Mesodermal cell (in vitro differentiated cells): ENCODE data around the gene JAK3.

Experiments used
- H3K27ac ChIP-seq: 2 replicates; pipeline ENCODE4 v1.7.0; 2013; ENCODE audit warnings: mild to moderate bottlenecking, low read depth, low read length, moderate library complexity; ENCODE audit not compliant: severe bottlenecking
- H3K36me3 ChIP-seq: 2 replicates; pipeline ENCODE4 v1.7.1; 2013; ENCODE audit warnings: mild to moderate bottlenecking, low read length, moderate library complexity; ENCODE audit not compliant: control insufficient read depth, insufficient read depth
- H3K4me1 ChIP-seq: one replicate; pipeline ENCODE4 v1.7.1; 2013; ENCODE audit warnings: mild to moderate bottlenecking, low read length; ENCODE audit not compliant: insufficient read depth, control insufficient read depth, poor library complexity, severe bottlenecking
- H3K4me3 ChIP-seq: 2 replicates; pipeline ENCODE4 v1.7.0; 2013; ENCODE audit warnings: low read length, control low read depth, mild to moderate bottlenecking; ENCODE audit not compliant: insufficient read depth, poor library complexity, severe bottlenecking; ENCODE audit errors: extremely low read depth
- H3K9me3 ChIP-seq: 2 replicates; pipeline ENCODE4 v1.7.1; 2013; ENCODE audit warnings: mild to moderate bottlenecking, low read length, moderate library complexity; ENCODE audit not compliant: control insufficient read depth
- WGBS, 2 experiments: methylation state at CpG; one replicate each; pipeline ENCODE4 v1.1.5; 2013; ENCODE audit warnings: missing lambda C conversion rate in 2 of 2; ENCODE audit not compliant: insufficient coverage in 2 of 2; 5-methylcytosine and 5-hydroxymethylcytosine counted together

Gene JAK3

DNA sequence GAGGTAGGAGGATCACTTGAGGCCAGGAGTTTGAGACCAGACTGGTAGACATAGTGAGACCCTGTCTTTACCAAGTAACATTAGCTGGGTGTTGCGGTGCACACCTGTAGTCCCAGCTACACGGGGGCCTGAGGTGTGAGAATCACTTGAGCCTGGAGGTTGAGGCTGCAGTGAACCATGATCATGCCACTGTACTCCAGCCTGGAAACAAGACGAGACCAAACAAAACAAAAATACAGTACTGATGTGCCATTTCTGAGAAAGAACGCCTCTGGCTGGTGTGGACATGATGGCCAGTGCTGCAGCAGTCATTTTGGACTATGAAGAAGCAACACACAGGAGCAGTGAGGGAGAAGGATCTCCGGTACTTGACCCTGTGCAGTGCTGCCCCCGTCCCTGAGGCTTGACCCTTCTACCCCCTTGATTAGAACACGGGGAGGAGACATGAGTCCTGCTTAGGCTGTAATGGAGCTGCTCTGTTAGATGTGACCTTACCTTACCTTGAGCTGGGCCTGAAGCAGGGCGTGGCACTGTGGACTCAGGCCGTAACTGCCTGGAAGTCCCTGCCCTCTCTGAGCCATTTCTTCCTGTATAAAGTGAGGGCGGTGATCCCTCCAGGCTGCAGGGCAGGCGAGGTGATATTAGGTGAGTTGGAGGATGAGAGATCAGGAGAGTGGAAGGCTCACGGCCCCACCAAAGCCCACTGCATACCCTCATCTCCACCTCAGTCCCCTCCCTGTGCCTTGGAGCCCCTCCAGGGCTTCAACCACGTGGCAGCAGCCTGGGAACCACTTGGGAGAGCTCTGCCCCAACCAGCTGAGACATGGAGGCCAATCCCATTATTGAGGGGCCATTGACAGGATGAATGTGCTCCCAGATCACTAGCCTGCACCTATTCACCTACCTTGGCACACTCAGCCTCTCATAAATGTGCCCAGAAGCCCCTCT is 17.9 kb upstream of the JAK3 start:
- peaks cover 4% of the 10 kb centered on the region for H3K4me1 ChIP-seq
- 74 to 75% methylated on average over 7 to 8 of the region's 13 CpGs for WGBS, 2 experiments
- peaks cover 51% of the 10 kb centered on the region for H3K36me3 ChIP-seq
- no peaks in the 10 kb centered on the region for H3K9me3 ChIP-seq
- no peak overlapping the region for H3K27ac ChIP-seq
- no peak overlapping the region for H3K4me3 ChIP-seq

GRCh38 chr19:17863520-17864182 is 15.9 kb upstream of the JAK3 start:
- H3K27ac ChIP-seq: no peak overlapping the region
- WGBS, 2 experiments: 93 to 96% methylated on average over 6 to 8 of the region's 8 CpGs
- no peak overlapping the region for H3K4me3 ChIP-seq
- peaks cover 56% of the 10 kb centered on the region for H3K36me3 ChIP-seq
- H3K9me3 ChIP-seq: no peaks in the 10 kb centered on the region
- peaks cover 4% of the 10 kb centered on the region for H3K4me1 ChIP-seq

GRCh38 chr19:17862711-17863519 is 15.1 kb upstream of the JAK3 start:
- H3K9me3 ChIP-seq: no peaks in the 10 kb centered on the region
- no peak overlapping the region for H3K27ac ChIP-seq
- peaks cover 4% of the 10 kb centered on the region for H3K4me1 ChIP-seq
- WGBS, 2 experiments: 85 to 95% methylated on average over 14 to 27 of the region's 31 CpGs
- no peak overlapping the region for H3K4me3 ChIP-seq
- peaks cover 56% of the 10 kb centered on the region for H3K36me3 ChIP-seq

GRCh38 chr19:17861542-17862402 is 14.0 kb upstream of the JAK3 start:
- no peaks in the 10 kb centered on the region for H3K9me3 ChIP-seq
- WGBS, 2 experiments: 94 to 96% methylated on average over 17 to 22 of the region's 23 CpGs
- H3K4me3 ChIP-seq: peak overlapping the region; percentile 98
- H3K36me3 ChIP-seq: peaks cover 56% of the 10 kb centered on the region
- no peak overlapping the region for H3K27ac ChIP-seq
- H3K4me1 ChIP-seq: peaks cover 4% of the 10 kb centered on the region

GRCh38 chr19:17860993-17861360 is 13.2 kb upstream of the JAK3 start:
- no peak overlapping the region for H3K27ac ChIP-seq
- no CpG with 5 or more reads among the region's 7 CpGs for WGBS, 2 experiments
- peak overlapping the region; percentile 98 for H3K4me3 ChIP-seq
- H3K4me1 ChIP-seq: peaks cover 4% of the 10 kb centered on the region
- peaks cover 56% of the 10 kb centered on the region for H3K36me3 ChIP-seq
- H3K9me3 ChIP-seq: no peaks in the 10 kb centered on the region

- WGBS, 2 experiments: 2% methylated on average over 17 to 22 of the region's 22 CpGs
- Histone ChIP-seq H3K4me1 (peaks cover 4% of the 10 kb centered on the region), H3K4me3 (peak overlapping the region; percentile 98), H3K27ac (peak overlapping the region; percentile 62), H3K36me3 (peaks cover 51% of the 10 kb centered on the region), H3K9me3 (no peaks in the 10 kb centered on the region)
Observed at GRCh38 chr19:17860331-17860992, 12.7 kb upstream of the JAK3 start.

GRCh38 chr19:17859533-17860330 is 11.9 kb upstream of the JAK3 start, which contains the start of gene RPL18A:
Gene RPL18A, plus strand, starts transcription at chr19:17859910. Its CDS starts 47 bp downstream, at chr19:17859957.
- Histone ChIP-seq H3K9me3 (no peaks in the 10 kb centered on the region), H3K4me1 (peaks cover 4% of the 10 kb centered on the region), H3K36me3 (peaks cover 44% of the 10 kb centered on the region), H3K27ac (peak within 1 kb of the TSS; percentile 62), H3K4me3 (peak within 1 kb of the TSS; percentile 98)
- 0 to 1% methylated on average over 72 to 80 of the region's 80 CpGs for WGBS, 2 experiments

DNA sequence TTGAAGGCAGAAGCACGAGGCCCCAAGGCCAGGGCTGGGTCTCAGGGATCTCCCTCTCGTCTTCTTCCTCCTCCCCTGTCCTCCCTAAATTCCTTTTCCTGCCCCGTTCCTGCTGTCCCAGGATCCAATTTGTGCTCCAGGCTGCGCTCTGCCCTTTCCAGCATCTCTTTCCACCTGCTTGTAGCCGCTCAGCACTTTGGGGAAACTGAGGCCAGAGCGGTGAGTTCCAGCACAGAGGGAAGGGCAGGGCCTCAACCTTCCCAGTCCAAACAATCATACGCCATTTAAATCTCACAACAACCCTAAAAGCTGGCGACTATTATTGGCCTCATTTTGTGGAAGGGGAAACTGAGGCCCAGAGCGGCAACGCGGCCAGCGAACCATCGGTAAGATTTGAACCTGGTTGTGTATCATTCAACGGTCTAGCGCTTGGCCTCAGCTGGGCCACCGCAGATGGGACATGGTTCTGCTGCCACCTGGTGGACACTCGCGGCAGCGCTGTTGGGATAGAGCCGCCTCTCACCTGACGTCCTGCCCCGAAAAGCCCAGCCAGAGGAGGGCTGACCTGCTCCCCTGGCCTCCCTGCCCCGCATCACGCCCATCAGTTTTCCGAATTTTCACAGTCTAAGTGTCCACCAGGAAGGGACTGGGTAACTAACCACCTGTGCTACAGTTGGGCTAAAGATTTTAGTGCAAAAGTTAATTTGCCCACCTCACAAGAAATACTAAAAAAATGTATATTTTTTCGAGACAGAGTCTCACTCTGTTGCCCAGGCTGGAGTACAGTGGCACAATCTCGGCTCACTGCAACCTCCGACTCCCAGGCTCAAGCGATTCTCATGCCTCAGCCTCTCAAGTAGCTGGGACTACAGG is 7.7 kb upstream of the JAK3 start:
- peaks cover 3% of the 10 kb centered on the region for H3K36me3 ChIP-seq
- no peak overlapping the region for H3K27ac ChIP-seq
- WGBS, 2 experiments: 19 to 22% methylated on average over 25 to 28 of the region's 29 CpGs
- H3K4me3 ChIP-seq: no peak overlapping the region
- no peaks in the 10 kb centered on the region for H3K9me3 ChIP-seq
- no peaks in the 10 kb centered on the region for H3K4me1 ChIP-seq
